Endometrium (tissue), 2 donors: Measurements from ENCODE around the gene ZNF423.

Experiments used
- FAIRE-seq: peaks from 2 replicates; lab custom pipeline; 2012; peaks lifted over from hg19 to GRCh38; lab: Jason Lieb, UNC
- donor health status: control.
- donor health status: control.

ZNF423 gene

DNA sequence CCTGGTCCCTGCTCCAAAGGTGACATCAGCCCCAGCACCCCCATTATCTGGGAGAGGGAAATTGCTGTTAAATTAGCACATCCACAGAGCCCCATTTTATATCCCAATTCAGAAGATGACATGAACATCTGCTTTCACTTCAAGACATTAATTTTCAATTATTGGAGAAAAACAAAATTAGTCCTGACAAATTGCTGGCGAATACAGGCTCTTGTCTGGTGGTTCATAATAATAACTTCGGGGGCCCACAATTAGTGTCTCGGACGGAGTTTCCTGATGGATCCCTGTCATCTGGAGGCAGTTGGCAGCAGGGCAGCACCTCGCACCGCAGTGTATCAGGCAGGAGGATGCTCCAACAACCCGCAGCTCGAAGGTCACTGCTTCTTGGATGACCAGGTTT is 7.4 kb downstream of the ZNF423 start:
- no peak for FAIRE-seq

DNA sequence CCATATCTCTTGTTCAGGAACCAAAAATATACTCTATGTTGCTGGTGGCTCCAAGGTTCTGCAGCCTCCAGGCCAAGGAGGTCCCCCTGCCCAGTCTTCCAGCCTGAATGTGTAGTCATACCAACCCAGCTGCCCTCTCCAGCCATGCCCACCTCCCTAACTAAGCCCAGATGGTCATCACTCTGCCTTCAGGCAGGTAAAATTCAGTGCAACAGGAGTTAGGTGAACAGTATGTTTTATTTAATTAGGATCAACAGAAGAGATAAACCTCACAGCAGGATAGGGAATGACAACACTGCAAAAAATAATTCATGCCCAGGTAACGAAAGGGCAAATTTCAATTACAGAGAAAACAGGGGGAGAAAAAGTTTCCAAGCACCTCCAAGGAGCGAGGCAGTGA is 9.1 kb downstream of the ZNF423 start:
- no peak for FAIRE-seq

DNA sequence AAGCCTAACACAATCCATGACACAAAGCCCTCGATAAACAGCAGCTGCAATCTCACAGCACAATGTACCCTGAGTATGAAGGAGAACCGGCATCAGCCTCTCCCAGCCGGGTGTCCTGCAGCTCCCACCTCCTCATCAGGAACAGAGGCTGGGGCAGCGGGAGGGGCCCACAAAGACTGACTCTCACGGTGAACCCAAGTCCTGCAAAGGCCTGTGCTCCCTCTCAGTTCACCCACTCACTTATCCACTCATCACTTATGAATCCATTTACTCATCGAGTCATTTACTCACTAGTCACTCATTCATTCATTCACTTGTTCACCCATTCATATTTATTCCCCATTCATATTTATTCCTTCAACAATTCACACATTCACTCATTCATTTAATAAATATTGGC is 11.6 kb downstream of the ZNF423 start:
- FAIRE-seq: no peak

DNA sequence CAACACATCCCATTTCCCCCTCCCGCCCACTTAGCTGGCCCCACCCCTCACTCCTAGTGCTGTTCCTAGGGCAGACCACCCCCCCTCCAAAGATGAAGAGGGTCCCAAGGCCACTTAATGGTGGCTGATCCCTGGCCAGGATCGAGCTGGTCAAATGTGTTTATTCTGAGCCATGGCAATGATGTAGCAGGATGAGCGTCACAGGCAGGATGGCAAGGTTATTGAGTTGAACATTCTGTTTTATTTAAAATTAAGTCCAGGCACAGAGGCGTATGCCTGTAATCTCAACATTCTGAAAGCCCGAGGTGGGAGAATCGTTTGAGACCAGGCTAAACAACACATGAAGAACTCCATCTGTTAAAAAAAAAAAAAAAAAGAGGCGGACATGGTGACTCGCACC is 12.2 kb downstream of the ZNF423 start:
- no peak for FAIRE-seq

DNA sequence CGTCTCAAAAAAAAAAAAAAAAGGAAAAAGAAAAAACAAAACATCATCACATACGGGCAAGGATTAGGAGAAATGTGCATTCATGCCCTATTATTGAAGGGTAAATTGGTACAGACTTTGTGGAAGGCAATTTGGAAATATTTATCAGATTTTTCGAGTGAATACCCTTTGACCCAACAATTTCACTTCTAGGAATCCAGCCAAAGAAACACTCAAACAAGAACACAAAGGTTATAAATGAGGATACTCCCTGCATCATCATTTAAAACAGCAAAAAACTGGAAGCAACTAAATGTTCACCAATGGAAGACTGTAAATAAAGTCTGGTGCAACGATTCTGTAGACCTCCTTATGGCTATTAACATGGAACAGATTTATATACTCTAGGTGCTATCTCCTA is 12.9 kb downstream of the ZNF423 start:
- peak; percentile 45 for FAIRE-seq

DNA sequence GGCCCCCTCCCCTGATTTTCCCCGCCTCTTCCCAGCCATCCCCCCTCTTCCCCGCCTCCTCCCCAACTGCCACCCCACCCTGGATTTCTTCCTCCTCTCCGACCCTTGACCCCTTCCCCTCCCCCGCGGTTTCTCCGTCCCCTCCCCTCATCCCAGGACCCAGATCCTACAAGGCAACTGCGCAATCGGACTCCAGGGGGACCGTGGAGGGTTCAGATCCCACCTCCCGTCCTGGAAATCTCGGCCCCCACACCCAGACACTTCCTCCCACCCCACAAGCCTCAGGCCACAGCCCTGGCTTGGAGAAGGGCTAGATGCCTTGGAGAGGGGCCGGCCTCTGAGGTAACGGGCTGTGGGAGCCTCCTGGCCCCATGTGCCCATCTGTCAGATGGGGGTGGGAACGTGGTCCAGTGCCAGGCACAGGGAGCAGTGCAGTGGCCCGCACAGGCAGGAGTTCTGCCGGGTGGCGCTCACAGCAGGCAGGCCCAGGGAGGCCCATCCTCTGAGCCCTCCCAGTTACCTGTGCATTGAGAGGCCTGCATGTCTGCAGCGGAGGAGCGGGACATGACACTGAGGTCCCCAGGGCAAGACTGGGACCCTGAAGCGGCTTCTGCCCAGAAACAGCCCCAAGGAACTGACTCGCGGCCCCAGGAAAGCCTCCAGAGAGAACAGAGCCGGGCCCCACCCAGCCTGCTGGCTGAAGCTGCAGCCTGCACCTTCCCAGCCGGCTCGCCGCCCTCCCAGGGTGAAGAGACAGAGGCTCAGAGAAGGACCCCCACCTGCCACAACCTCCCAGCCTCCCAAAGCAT is 16.7 kb downstream of the ZNF423 start:
- FAIRE-seq: no peak

DNA sequence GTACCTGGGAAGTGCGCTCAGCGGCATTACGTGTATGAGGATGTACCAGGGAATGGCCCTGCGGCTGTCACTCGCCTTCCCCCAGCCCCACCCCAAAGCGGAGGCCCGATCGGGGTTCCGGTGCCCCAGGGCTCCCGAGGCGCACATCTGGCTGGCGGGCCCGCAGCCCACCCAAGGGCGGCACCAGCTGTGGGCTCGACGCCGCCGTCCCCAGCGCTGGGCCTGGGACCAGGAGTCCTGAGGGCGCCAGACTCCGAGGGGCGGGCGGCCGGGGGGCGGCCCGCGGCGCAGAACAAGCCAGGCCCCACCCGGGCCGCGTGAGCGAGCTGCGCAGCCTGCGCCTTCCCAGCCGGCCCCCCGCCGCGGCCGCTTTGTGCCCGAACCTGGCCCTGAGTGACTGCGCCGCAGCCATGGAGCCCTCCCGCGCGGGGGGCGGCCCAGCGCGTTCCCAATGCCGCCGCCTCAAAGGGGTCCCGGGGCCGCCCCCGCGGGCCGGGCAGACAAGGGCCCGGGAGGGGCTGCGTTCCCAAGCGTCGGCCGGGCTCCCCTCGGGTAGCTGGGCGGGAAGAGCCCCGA is 17.4 kb downstream of the ZNF423 start:
- no peak for FAIRE-seq

DNA sequence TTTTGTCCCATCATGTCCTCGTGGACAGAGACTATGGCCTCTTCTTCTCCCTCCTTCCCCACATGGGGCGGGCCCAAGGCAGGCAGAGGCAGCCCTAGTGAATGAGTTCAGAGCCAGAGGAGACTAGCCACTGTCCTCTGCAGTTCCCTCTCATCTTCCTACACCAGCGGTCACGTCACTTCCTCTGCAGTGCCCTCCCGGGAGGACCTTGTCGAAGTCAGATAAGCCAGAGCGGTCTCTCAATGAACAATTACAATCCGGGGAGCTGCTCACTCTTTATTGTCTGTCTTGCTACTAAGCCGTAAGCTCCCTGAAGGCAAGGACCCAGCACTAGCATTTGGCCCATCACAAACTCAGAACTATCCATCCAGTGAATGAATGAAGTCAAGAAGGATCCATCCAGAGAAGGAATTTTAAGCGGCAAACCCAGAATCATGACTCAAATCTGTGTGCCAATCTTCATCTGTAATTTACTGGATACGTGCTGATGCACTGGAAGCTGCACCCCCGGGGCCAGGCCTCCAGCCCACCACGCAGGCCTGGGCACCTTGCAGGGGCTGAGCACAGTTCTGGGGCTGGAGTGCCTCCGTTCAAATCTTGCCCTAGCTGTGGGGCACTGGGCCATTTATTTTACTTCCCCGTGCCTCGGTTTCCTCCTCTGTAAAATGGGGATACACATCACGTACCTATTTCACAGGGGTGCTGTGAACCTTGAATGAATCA is 18.1 kb downstream of the ZNF423 start:
- FAIRE-seq: no peak

DNA sequence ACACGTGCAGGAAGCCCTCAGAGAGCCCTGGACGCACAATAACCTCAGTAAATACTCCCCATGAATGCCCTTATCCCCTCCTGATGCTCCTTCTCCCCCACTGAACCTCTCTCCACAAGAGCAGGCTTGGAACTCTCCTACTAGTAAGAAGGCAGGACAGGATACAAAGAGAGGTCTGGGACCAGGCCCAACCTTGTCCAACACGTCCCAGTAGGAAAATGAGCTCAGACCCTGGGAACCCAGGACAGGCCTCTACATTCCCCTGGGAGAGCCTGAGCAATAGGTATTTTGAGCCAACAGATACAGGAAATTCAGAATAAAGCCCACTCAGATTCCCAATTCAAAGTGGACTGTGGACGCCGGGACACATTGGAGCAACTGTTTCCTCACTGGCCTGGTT is 19.2 kb downstream of the ZNF423 start:
- FAIRE-seq: no peak

DNA sequence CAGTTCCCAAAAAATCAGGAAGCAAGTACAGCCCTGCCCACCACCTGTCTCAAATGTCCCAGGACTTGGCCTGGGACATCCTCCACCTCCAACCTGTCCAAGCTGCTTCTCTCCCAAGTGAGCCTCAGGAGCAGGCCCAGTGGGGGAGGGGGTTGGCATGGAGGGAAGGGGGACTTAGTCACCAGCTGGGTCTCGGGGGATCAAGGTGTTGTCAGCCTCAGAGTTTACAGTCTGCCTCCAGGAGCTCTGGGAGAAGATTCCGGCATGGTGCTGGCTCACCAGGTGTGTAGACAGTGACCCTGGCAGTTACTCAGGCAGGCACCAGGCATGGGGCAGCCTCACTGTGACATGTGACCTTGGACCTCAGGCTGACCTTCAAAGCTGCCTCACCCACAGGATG is 19.7 kb downstream of the ZNF423 start:
- no peak for FAIRE-seq

DNA sequence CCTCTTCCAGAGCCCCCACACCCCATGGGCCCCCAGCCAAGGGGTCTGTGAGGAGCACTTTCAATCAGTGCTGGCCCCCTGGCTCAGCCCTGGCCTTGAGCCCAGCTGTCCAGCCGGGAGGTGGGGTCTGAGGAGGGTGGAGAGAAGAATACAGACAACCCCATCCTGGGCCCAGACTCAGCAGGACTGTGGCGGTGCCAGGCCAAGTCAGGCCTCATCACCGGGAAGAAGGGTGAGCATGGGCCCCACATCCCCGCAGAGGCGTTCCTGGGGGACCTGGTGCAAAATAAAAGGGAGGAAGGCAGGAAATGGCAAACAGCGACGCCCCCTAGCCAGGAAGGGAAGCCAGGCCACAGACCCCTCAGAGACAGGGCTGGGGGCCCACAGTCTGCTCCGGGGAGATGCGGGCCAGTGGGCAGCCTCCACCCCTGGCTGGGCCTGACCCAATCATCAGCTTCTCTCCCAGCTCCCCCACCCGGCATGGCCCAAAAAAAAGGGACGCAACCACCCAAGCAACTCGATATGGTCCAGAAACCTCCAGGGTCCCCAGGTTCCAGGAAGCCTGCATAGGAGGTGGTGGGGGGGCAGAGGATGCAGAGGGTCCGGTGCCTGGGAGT is 20.6 kb downstream of the ZNF423 start:
- FAIRE-seq: no peak

DNA sequence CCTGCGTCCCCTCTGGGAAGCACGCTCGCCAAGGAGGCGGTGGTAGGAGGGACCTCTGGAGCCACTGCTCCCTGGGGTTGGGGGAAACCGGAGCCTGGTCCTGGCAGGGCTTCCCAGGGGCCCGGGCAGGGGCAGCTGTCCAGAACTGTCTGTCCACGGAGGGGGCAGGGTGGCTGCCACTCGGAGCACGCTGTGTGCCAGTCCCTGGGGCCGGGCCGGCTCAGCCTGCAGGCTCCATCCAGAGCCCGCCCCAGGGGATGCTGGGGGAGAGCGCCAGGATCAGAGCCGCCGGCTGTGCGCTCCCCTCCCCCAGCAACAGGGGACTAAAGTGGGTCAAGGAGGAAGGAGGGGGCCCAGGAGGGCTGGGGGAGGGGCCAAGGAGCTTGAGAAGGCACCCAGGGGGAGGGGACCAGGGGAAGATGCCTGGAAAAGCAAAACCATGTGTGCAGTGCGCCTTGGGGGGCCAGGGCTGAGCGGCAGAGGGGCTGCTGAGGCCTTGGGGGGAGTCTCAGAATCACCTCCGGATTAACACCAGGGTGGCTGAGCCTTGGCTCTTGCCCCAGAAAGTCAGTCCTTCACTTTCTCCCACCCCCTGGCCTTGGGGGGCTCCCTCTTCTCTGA is 21.3 kb downstream of the ZNF423 start:
- no peak for FAIRE-seq

DNA sequence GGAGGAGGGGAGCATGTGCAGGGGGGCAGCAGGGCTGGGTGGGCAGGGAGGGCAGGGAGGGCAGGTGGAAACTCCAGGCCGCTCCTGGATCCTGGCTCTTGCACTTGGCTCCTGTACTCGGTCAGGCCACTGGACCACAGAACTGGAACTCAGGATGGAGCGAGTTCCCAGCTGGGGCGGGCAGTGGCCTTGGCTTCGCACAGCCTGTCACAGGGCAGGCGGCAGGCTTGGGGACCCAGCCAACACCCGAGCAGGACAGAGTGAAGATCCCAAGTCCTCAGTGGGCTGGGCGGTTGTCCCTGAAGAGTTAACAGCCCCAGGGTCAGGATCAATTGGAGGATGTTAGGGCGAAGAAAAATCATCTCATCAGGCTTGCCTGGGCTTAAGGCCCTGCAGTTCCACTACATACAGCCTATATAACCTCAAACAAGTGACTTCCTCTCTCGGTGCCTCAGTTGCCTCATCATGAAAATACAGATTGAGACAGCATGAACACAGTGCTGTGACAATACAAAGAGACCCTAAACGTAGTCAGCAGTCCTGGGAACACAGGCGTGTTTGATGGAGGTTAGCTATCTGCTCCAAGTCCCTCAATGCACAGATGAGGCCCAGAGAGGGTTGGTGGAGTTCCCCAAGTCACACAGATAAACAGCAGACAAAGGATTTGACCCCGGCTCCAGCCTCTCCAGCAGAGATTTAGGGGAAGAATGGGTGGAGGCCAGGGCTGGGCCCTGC is 21.9 kb downstream of the ZNF423 start:
- no peak for FAIRE-seq

DNA sequence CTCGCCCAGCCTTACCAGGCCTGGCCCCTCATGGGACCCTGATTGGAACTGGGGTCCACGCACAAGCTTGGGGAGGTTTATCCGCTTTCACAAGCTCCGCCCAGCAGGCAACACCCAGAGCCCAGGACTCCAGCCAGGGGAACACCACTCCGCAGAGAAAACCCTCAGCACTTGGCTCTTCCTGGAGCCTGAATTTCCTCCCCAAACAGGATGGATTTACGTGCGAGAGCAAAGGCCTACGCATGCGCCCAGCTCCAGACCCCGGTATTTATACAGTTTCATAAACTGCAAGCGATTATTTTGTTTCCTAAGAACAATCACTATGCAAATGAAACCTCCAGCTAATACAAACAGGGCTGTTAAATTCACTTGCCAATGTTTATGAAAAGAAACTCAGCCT is 22.8 kb downstream of the ZNF423 start:
- no peak for FAIRE-seq

DNA sequence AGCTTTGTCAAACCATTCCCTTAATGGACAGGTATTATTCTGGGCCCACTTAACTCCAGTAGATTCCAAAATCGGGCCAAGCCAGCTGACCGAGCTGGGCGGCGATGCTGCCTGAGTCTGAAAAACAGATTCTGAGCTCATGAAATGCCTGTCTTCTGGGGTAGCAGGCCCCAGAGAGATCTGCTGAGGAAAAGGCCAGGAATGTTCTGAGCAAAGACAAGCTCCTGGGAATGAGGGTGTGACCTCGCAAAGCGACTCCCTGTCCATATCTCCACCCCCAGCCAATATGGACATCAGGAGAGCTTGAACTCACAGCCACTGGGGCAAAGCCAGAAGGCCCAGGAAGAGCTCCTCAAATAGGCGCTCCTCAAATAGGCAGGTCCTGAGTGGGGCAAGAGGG is 23.7 kb downstream of the ZNF423 start:
- FAIRE-seq: no peak

DNA sequence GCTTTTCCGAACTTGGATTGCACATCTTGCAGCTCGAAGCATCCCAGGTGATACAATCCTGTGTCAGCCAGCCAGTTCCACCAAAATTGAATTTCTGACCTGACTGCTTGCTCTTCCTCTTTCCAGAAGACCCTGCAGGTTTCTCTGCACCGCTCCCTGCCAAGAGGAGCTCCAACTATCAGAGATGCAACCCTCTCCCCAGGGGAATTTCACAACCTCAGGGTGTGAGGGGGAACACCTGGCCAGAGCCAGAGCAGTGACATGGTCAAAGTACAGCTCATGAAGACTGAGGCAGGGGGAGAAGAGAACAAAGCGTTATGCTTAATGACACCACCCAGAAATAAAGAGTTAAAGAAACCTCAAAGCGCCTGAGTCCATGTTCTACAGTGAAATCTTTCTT is 25.0 kb downstream of the ZNF423 start:
- FAIRE-seq: no peak

DNA sequence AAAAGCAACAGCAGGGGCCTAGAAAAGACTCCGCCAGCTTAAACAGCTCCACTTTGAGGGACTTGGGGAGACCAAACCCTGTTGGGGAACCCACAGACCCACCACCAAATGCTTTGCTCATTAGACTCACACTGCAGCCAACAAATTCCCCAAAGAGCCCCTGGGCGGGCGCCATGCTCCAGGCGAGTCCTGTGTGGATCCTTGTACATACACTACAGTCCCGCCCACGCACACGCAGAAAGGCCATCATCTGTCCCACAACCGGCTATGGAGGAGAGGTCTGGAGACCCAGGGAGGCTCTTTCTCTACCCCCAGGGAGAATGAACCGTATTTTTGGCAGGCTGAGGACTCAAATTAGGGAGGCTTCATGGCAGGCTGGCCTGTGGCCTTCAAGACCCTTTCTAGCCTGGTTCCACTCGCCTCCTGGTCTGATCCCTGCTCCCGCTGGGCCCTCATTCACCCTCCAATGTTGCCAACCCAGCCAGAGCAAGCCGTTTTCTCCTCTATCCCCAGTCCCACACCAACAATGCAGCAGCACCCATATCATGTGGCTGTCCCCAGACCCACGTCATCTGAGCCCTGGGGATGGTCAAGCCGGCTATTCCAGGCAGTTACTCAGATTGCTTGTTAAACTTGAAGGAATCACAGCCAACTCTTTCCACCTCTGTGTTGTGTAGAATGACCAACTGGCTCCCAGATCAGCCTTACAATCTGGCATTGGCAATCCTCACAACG is 27.2 kb downstream of the ZNF423 start:
- no peak for FAIRE-seq

DNA sequence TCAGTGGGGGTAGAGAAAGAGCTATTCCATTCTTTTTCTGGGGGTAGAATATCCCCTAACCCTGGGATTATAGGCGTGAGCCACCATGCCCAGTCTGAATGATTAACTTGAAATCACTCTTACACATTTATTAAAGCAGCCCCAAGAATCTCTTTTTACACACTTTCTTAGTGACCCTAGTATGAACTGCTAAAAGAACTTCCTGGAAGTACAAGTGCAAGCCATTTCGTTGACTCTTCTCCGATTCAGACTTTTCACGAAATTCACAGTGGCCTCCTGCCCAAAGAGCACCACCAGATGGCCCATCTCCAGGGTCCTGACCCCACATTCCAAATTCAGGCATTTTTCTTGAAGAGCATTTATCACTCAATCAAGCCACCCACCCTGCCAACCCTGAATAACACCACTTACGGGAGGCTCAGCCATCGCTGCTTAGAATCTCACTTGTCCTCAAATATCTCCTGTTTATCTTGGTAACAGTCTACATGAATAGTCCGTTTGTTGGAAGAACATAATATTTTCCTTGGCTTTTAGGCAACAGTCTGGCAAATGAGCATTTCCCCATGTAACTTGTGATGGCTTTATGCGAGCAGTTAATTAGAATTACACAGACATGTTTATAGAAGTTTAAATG is 28.0 kb downstream of the ZNF423 start:
- no peak for FAIRE-seq

DNA sequence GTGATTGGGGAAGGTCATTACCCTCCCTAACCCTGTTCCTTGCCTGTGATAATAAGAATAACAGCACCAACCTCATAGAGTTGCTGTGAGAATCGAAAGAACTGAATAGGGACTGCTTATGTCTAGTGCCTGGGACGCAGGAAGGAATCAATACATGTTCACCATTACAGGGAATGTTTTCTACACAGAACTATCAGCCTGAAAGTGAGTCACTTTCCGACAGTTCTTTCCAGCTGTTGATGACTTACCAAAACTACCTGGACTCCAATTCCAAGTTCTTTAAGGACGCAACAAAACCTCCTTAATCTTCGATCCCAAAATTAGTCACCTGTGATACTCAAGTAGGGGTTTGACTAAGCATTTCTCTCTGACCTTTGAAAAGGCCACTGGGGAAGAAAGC is 29.4 kb downstream of the ZNF423 start:
- FAIRE-seq: no peak

DNA sequence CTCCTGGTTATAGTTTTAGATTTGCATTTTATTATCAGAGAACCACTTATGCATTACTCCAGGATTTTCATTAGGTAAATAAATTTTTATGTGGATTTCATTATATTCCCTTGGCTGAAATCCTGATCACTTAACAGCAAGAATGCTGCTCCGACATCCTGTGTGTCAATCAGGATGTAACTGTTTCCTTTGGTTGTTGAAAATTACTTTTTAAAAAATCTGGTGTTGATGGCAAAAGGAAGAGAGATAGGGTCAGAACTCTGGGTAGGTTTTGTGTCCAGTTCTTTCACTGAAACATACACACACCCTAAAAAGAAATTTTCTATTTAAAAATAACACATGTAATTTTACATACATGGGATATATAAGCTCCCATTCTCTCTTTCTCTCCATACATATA is 30.9 kb downstream of the ZNF423 start:
- FAIRE-seq: no peak

DNA sequence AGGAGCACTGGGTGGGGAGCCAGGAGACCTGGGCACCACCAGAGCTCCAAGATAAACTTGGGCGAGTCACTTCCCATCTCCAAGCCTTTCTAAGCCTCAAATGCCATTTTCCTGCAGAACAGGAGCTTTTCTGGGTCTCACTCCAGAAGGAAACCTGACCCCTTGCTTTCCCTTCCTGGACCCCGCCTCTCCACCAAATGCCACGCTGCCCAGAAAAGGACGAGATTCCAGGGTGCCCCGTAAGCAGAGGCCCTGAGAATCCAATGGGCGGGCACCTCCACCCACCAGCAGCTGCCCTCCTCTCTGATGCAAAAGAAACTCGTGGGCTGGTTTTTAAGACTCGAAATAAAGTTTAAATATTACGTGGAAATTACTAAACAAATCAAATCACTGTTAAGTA is 31.3 kb downstream of the ZNF423 start:
- no peak for FAIRE-seq
